Measurements from ENCODE around the gene IGSF22. TPM values are rescaled to one million over a fixed set of nuclear protein-coding genes. Genes with fewer than 3 reads are reported as not detected.

Gene IGSF22
- total RNA-seq, 5 donors from 2014 or later (not counting 1 experiment from before 2014, with no cell fraction given) = 2.1 to 3.7 (median 2.8) TPM

DNA sequence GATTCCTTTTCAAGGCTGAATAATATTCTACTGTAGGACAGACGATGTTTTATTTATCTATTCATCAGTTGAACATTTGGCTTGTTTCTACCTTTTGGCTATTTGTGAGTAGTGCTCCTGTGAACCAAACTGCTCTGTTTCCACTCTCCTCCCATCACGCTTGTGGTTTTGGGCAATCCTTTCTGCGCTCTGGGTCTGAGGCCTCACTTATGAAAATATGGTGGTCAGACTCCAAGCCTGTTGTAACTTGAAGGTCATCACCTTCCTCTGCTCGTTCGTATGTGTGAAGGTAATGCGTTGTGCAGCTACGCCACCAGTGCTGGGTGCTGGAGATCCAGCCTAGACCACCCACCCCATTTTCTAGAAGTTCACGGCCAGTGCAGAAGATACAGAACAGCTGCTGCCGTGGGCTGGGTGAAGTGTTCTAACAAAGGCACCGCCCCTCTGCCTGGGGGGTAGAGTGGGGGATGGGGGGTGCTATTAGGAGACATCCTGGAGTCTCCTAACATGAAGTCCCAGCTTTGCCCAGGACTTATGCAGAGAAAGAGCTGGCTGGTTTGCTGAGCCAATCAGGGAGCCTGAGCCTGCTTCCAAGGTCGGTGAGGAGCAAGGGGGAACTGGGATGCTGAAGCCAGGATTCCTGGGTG, 44.6 kb upstream of the IGSF22 start:
- H3K4me1 ChIP-seq (ENCODE audit: control insufficient read depth in 1 of 2, extremely low read depth in 1 of 2, insufficient read depth in 2 of 2, low read length in 2 of 2) = no peaks in the 10 kb centered on the region
- no peaks in the 10 kb centered on the region for H3K9me3 Mint-ChIP-seq
- no peaks in the 10 kb centered on the region for H3K4me1 Mint-ChIP-seq
- no peaks in the 10 kb centered on the region for H3K36me3 ChIP-seq (ENCODE audit: control insufficient read depth in 2 of 2, extremely low read depth in 1 of 2, insufficient read depth in 1 of 2, low read length in 1 of 2)
- no peak overlapping the region for H3K4me3 Mint-ChIP-seq
- H3K4me3 ChIP-seq (ENCODE audit: control insufficient read depth in 1 of 2, extremely low read depth in 1 of 2, low read length in 1 of 2) = no peak overlapping the region
- no peaks in the 10 kb centered on the region for H3K9me3 ChIP-seq
- no peak for ATAC-seq (replicated peaks in 1 of 4)
- H3K27ac ChIP-seq (ENCODE audit: low read length) = no peak overlapping the region
- peaks cover 15 to 18% of the 10 kb centered on the region in 2 donors for H3K27me3 Mint-ChIP-seq
- POLR2A ChIA-PET = no interaction called here
- no peak overlapping the region for H3K27ac Mint-ChIP-seq
- CTCF ChIA-PET = interaction anchor here in 1 of 2 donors (0.5 kb wide), 1 partner anchor 424 kb away, joined by 6 read pairs; no protein-coding TSS in a partner anchor
- WGBS (ENCODE audit: insufficient coverage) = 69% methylated on average over 2 of the region's 11 CpGs
- DNase-seq = no peak
- peaks cover 0 to 31% of the 10 kb centered on the region in 2 experiments for H3K27me3 ChIP-seq (replicated peaks in 1 of 2; ENCODE audit: control insufficient read depth in 2 of 2, extremely low read depth in 1 of 2, insufficient read depth in 2 of 2, low read length in 1 of 2)
- no peaks in the 10 kb centered on the region for H3K36me3 Mint-ChIP-seq

DNA sequence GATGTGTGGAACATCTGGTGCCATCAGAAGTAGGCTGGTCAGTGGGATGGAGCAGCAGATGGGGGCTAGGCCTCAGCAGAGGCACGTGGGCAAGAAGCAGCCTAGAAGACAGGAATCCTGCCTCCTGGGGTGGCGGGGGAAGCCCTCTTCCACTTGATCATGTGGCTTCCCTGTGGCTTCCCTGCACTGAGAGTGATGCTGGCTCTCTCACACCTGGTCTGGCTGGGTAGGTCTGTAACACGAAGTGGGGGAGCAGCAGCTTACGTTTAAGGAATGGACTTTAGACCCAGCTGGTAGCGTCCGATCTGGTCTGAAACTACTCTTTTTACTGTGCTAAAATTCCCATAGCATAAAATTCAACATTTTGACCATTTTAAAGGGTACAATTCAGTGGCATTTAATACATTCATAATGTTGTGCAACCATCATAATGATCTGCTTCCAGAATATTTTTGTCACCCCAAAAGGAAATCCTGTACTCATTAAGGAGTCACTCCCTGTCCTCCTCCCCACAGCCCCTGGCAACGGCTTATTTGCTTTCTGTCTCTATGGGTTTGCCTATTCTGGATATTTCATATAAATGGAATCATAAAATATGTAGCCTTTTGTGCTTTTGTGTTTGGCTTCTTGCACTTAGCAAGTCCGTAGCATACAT, 43.9 kb upstream of the IGSF22 start:
- 0% methylated on average over 1 of the region's 8 CpGs for WGBS (ENCODE audit: insufficient coverage)
- POLR2A ChIA-PET = no interaction called here

DNA sequence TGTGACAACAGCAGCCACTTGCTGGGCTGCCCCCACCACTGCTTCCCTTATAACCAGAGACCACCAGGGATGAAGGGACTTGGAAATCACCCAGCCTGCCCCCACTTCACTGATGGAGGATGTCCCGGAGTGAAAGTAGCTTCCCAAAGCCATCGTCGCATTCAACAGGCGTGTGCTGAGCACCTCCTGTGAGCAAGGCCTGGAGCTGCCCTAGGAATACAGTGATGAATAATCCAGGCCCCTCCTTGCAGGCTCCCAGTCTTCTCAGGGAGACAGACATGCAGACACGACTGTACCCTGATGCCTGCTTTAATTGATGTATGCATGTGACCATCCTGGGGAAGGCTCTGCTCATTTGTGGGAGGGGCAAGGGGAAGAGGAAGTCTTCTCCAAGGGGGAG, 43.0 kb upstream of the IGSF22 start:
- no peaks in the 10 kb centered on the region for H3K36me3 ChIP-seq (ENCODE audit: control insufficient read depth in 2 of 2, extremely low read depth in 1 of 2, insufficient read depth in 1 of 2, low read length in 1 of 2)
- POLR2A ChIA-PET = no interaction called here
- H3K4me3 ChIP-seq (ENCODE audit: control insufficient read depth in 1 of 2, extremely low read depth in 1 of 2, low read length in 1 of 2) = no peak overlapping the region
- no peak for ATAC-seq (replicated peaks in 1 of 4)
- no peak for DNase-seq
- Mint-ChIP-seq H3K27me3 (peaks cover 19 to 21% of the 10 kb centered on the region in 2 donors), H3K4me3 (no peak overlapping the region), H3K4me1 (peaks cover 0 to 4% (median 4%) of the 10 kb centered on the region in 3 donors), H3K36me3 (no peaks in the 10 kb centered on the region), H3K27ac (no peak overlapping the region), H3K9me3 (no peaks in the 10 kb centered on the region)
- no peak overlapping the region for H3K27ac ChIP-seq (ENCODE audit: low read length)
- H3K9me3 ChIP-seq = no peaks in the 10 kb centered on the region
- peaks cover 0 to 34% of the 10 kb centered on the region in 2 experiments for H3K27me3 ChIP-seq (replicated peaks in 1 of 2; ENCODE audit: control insufficient read depth in 2 of 2, extremely low read depth in 1 of 2, insufficient read depth in 2 of 2, low read length in 1 of 2)
- no peaks in the 10 kb centered on the region for H3K4me1 ChIP-seq (ENCODE audit: control insufficient read depth in 1 of 2, extremely low read depth in 1 of 2, insufficient read depth in 2 of 2, low read length in 2 of 2)
- 100% methylated on average over 4 of the region's 5 CpGs for WGBS (ENCODE audit: insufficient coverage)
- CTCF ChIA-PET = interaction anchor here (1.2 to 1.7 kb wide), 3 partner anchors 9 to 665 kb away, joined by 3 to 8 read pairs (median 4); no protein-coding TSS in a partner anchor

More for the DNA sequence above, 43.9 kb upstream of the IGSF22 start:
- Histone ChIP-seq H3K27me3 (replicated peaks in 1 of 2; ENCODE audit: control insufficient read depth in 2 of 2, extremely low read depth in 1 of 2, insufficient read depth in 2 of 2, low read length in 1 of 2) (peaks cover 0 to 34% of the 10 kb centered on the region in 2 experiments), H3K27ac (ENCODE audit: low read length) (no peak overlapping the region), H3K4me3 (ENCODE audit: control insufficient read depth in 1 of 2, extremely low read depth in 1 of 2, low read length in 1 of 2) (no peak overlapping the region), H3K36me3 (ENCODE audit: control insufficient read depth in 2 of 2, extremely low read depth in 1 of 2, insufficient read depth in 1 of 2, low read length in 1 of 2) (no peaks in the 10 kb centered on the region), H3K9me3 (no peaks in the 10 kb centered on the region), H3K4me1 (ENCODE audit: control insufficient read depth in 1 of 2, extremely low read depth in 1 of 2, insufficient read depth in 2 of 2, low read length in 2 of 2) (no peaks in the 10 kb centered on the region)
- H3K4me1 Mint-ChIP-seq = no peaks in the 10 kb centered on the region
- peaks cover 19 to 21% of the 10 kb centered on the region in 2 donors for H3K27me3 Mint-ChIP-seq
- no peaks in the 10 kb centered on the region for H3K9me3 Mint-ChIP-seq
- CTCF ChIA-PET = interaction anchor here in 1 of 2 donors (0.6 kb wide), 1 partner anchor 322 kb away, joined by 3 read pairs; no protein-coding TSS in a partner anchor
- H3K4me3 Mint-ChIP-seq = no peak overlapping the region
- no peaks in the 10 kb centered on the region for H3K36me3 Mint-ChIP-seq
- ATAC-seq (replicated peaks in 1 of 4) (no peak), DNase-seq (no peak)
- no peak overlapping the region for H3K27ac Mint-ChIP-seq

DNA sequence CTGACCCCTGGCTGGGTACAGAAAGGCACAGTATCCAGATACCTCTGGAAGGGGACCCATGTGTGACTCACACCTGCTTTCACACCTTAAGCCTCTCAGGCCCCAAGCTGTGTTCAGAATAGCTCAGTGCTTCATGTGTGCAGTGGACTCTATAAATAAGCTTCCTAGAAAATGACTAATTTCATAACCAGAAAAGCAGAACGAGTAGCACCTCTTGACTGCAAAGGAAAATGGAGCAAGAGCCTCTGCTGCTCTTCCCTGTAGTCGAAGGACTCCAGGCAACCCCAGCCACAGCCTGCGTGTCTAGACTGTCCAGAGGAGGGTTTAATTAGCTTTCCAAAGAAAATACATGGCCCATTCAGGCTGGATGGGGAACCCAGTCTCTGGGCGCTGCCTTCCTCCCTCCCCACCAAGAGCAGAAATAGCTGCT, 42.5 kb upstream of the IGSF22 start:
- Histone ChIP-seq H3K9me3 (no peaks in the 10 kb centered on the region), H3K36me3 (ENCODE audit: control insufficient read depth in 2 of 2, extremely low read depth in 1 of 2, insufficient read depth in 1 of 2, low read length in 1 of 2) (no peaks in the 10 kb centered on the region), H3K4me3 (ENCODE audit: control insufficient read depth in 1 of 2, extremely low read depth in 1 of 2, low read length in 1 of 2) (no peak overlapping the region), H3K27me3 (replicated peaks in 1 of 2; ENCODE audit: control insufficient read depth in 2 of 2, extremely low read depth in 1 of 2, insufficient read depth in 2 of 2, low read length in 1 of 2) (peaks cover 0 to 34% of the 10 kb centered on the region in 2 experiments), H3K4me1 (ENCODE audit: control insufficient read depth in 1 of 2, extremely low read depth in 1 of 2, insufficient read depth in 2 of 2, low read length in 2 of 2) (no peaks in the 10 kb centered on the region), H3K27ac (ENCODE audit: low read length) (no peak overlapping the region)
- no peaks in the 10 kb centered on the region for H3K9me3 Mint-ChIP-seq
- WGBS (ENCODE audit: insufficient coverage) = 55% methylated on average over 2 of the region's 4 CpGs
- CTCF ChIA-PET = interaction anchor here (0.5 to 1.7 kb wide), 4 partner anchors 9 to 664 kb away, joined by 3 to 8 read pairs (median 4); no protein-coding TSS in a partner anchor
- ATAC-seq (replicated peaks in 1 of 4) (no peak), DNase-seq (no peak)
- H3K4me1 Mint-ChIP-seq = peaks cover 0 to 7% (median 5%) of the 10 kb centered on the region in 3 donors
- POLR2A ChIA-PET = no interaction called here
- peaks cover 19 to 21% of the 10 kb centered on the region in 2 donors for H3K27me3 Mint-ChIP-seq
- no peak overlapping the region for H3K4me3 Mint-ChIP-seq
- no peaks in the 10 kb centered on the region for H3K36me3 Mint-ChIP-seq
- H3K27ac Mint-ChIP-seq = no peak overlapping the region

DNA sequence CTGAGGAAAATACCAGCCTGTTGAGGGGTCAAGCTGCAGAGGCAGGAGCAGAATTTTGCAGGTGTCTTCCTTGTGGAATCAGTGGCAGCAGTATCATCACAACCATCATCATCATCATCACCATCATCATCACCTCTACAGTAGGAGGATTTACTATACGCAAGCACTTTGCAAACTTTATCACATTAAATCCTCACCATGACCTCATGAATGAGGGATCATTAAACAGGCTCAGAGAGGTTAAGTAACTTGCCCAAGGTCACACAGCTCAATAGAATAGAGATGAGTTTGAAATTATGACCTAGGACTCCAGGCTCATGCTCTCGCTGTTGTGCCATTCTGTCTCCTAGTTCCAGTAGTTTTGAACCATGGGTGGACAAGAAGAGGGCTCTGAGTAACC, 40.0 kb upstream of the IGSF22 start:
- Mint-ChIP-seq H3K27ac (no peak overlapping the region), H3K36me3 (no peaks in the 10 kb centered on the region), H3K27me3 (peaks cover 7% of the 10 kb centered on the region in 2 donors), H3K4me3 (no peak overlapping the region), H3K9me3 (no peaks in the 10 kb centered on the region), H3K4me1 (peaks cover 0 to 7% (median 5%) of the 10 kb centered on the region in 3 donors)
- Histone ChIP-seq H3K4me1 (ENCODE audit: control insufficient read depth in 1 of 2, extremely low read depth in 1 of 2, insufficient read depth in 2 of 2, low read length in 2 of 2) (no peaks in the 10 kb centered on the region), H3K27ac (ENCODE audit: low read length) (no peak overlapping the region), H3K27me3 (replicated peaks in 1 of 2; ENCODE audit: control insufficient read depth in 2 of 2, extremely low read depth in 1 of 2, insufficient read depth in 2 of 2, low read length in 1 of 2) (peaks cover 0 to 17% of the 10 kb centered on the region in 2 experiments), H3K36me3 (ENCODE audit: control insufficient read depth in 2 of 2, extremely low read depth in 1 of 2, insufficient read depth in 1 of 2, low read length in 1 of 2) (no peaks in the 10 kb centered on the region), H3K9me3 (no peaks in the 10 kb centered on the region), H3K4me3 (ENCODE audit: control insufficient read depth in 1 of 2, extremely low read depth in 1 of 2, low read length in 1 of 2) (no peak overlapping the region)
- ChIA-PET POLR2A (no interaction called here), CTCF (interaction anchor here (0.6 to 2.1 kb wide), 9 partner anchors 44 to 651 kb away, joined by 3 to 7 read pairs (median 4); no protein-coding TSS in a partner anchor)
- DNase-seq (no peak), ATAC-seq (replicated peaks in 1 of 4) (no peak)
- 80% methylated on average over 1 of the region's 2 CpGs for WGBS (ENCODE audit: insufficient coverage)

DNA sequence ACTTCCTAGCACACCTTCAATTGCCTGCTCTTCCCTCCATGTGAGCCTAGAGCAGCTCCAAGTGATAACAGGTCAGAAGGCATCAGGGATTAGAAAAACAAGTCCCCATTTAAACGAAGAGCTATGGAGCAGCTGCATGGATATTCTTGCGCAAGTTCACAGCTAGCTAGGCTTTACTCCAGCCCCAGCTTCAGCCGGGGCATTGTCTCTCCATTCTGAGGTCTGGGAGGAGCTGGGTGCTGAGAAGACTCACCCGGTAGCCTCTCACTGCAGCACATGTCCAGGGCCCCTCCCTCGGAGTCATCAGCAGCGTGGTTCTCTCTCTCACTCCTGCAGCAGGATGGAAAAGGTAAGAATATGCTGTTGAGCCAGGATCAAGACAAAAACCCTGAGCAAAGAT, 39.6 kb upstream of the IGSF22 start:
- Mint-ChIP-seq H3K27me3 (peaks cover 5 to 7% of the 10 kb centered on the region in 2 donors), H3K4me1 (peaks cover 0 to 7% (median 5%) of the 10 kb centered on the region in 3 donors), H3K27ac (no peak overlapping the region), H3K4me3 (no peak overlapping the region), H3K9me3 (no peaks in the 10 kb centered on the region), H3K36me3 (no peaks in the 10 kb centered on the region)
- peaks cover 0 to 12% of the 10 kb centered on the region in 2 experiments for H3K27me3 ChIP-seq (replicated peaks in 1 of 2; ENCODE audit: control insufficient read depth in 2 of 2, extremely low read depth in 1 of 2, insufficient read depth in 2 of 2, low read length in 1 of 2)
- POLR2A ChIA-PET = no interaction called here
- no peak for DNase-seq
- no peak overlapping the region for H3K27ac ChIP-seq (ENCODE audit: low read length)
- no peak overlapping the region for H3K4me3 ChIP-seq (ENCODE audit: control insufficient read depth in 1 of 2, extremely low read depth in 1 of 2, low read length in 1 of 2)
- 100% methylated on average over 1 of the region's 6 CpGs for WGBS (ENCODE audit: insufficient coverage)
- CTCF ChIA-PET = interaction anchor here (0.6 to 2.1 kb wide), 8 partner anchors 122 to 650 kb away, joined by 3 to 10 read pairs (median 5); no protein-coding TSS in a partner anchor
- H3K4me1 ChIP-seq (ENCODE audit: control insufficient read depth in 1 of 2, extremely low read depth in 1 of 2, insufficient read depth in 2 of 2, low read length in 2 of 2) = no peaks in the 10 kb centered on the region
- no peaks in the 10 kb centered on the region for H3K9me3 ChIP-seq
- no peak for ATAC-seq (replicated peaks in 1 of 4)
- H3K36me3 ChIP-seq (ENCODE audit: control insufficient read depth in 2 of 2, extremely low read depth in 1 of 2, insufficient read depth in 1 of 2, low read length in 1 of 2) = no peaks in the 10 kb centered on the region
